HepG2 (cell line): ENCODE measurements around the gene C2CD3. TPM values are rescaled to one million over a fixed set of nuclear protein-coding genes. Genes with fewer than 3 reads are reported as not detected.

Source experiments
- ATAC-seq: fragments of 200-7000 bp; cut with Tn5 transposase; 3 replicates; pipeline ENCODE4 v1.9.1; 2020; ENCODE audit warnings: mild to moderate bottlenecking, moderate library complexity
- BruUV-seq: library from RNA; stranded (reverse); fragments of 400-500 nt; replicated peaks from 2 replicates; lab custom pipeline; 2021; lab: Mats Ljungman, UMichigan
- CTCF ChIA-PET: fragments of 300-600 bp; formaldehyde crosslinking; extraction: SDS; loops from one replicate; lab custom pipeline; 2021; ENCODE audit warnings: low total read pairs, inconsistent platforms, low intra/inter-chr PET ratio; lab: Yijun Ruan, JAX
- POLR2A ChIA-PET: fragments of 350-600 bp; sonication (Branson Sonifier 250); formaldehyde crosslinking; loops from one replicate; lab custom pipeline; 2020; ENCODE audit warnings: antibody characterized with exemption, inconsistent platforms; lab: Yijun Ruan, JAX
- DNase-seq: peaks from one replicate; pipeline ENCODE4 v3.0.0-alpha.2; 2015; ENCODE audit warnings: low spot score
- FAIRE-seq: peaks from 3 replicates; lab custom pipeline; 2011; peaks lifted over from hg19 to GRCh38; lab: Jason Lieb, UNC
- H2AFZ ChIP-seq: one replicate; pipeline ENCODE4 v1.6.1; 2011; ENCODE audit warnings: low read length, inconsistent platforms
- H3K27ac ChIP-seq: fragments of 300-600 bp; 3 replicates; pipeline ENCODE4 v1.8.0; 2011; ENCODE audit warnings: mixed run types, mild to moderate bottlenecking, mixed read lengths, low read length, inconsistent platforms; ENCODE audit not compliant: insufficient read depth; ENCODE audit errors: extremely low read length
- H3K27me3 ChIP-seq, 2 experiments: fragments of 200-600 bp in 1 of 2; 2 replicates in 1 of 2; 3 replicates in 1 of 2; pipeline versions ENCODE4 v1.6.0 to v1.8.0; 2011; ENCODE audit warnings: low read length in 2 of 2, mild to moderate bottlenecking in 2 of 2, moderate library complexity in 2 of 2, inconsistent platforms in 1 of 2; ENCODE audit not compliant: insufficient read depth in 2 of 2, control insufficient read depth in 1 of 2
- H3K36me3 ChIP-seq, 2 experiments: fragments of 200-600 bp in 1 of 2; replicated peaks in 1 of 2; 2 replicates in 1 of 2; 3 replicates in 1 of 2; pipeline versions ENCODE4 v1.5.1 to v1.8.0; 2011; ENCODE audit warnings: low read length in 2 of 2, inconsistent platforms in 1 of 2; ENCODE audit not compliant: insufficient read depth in 2 of 2, control insufficient read depth in 1 of 2
- H3K4me1 ChIP-seq: 2 replicates; pipeline ENCODE4 v1.5.1; 2012; ENCODE audit warnings: low read length, inconsistent platforms; ENCODE audit not compliant: insufficient read depth
- H3K4me2 ChIP-seq: 2 replicates; pipeline ENCODE4 v1.6.0; 2011; ENCODE audit warnings: low read depth, low read length, inconsistent platforms
- H3K4me3 ChIP-seq, 3 experiments: fragments of 200-600 bp in 1 of 3; sonication (generic), shearing (Covaris generic) in 1 of 3; replicated peaks in 1 of 3; 2 replicates each; pipeline ENCODE4 v1.5.1; 2011 to 2016; ENCODE audit warnings: low read length in 3 of 3, inconsistent platforms in 2 of 3, low read depth in 2 of 3, mild to moderate bottlenecking in 2 of 3, control low read depth in 1 of 3, mixed read lengths in 1 of 3; ENCODE audit not compliant: insufficient read depth in 1 of 3
- H3K79me2 ChIP-seq: one replicate; pipeline ENCODE4 v1.6.1; 2011; ENCODE audit warnings: low read length, inconsistent platforms; ENCODE audit not compliant: insufficient read depth
- H3K9ac ChIP-seq: 2 replicates; pipeline ENCODE4 v1.6.0; 2011; ENCODE audit warnings: mild to moderate bottlenecking, low read depth, low read length, inconsistent platforms; ENCODE audit not compliant: insufficient read depth
- H3K9me3 ChIP-seq: 2 replicates; pipeline ENCODE4 v1.5.1; 2012; ENCODE audit warnings: mild to moderate bottlenecking, low read length
- H4K20me1 ChIP-seq: 2 replicates; pipeline ENCODE4 v1.6.0; 2011; ENCODE audit warnings: inconsistent platforms, mild to moderate bottlenecking, low read length, moderate library complexity; ENCODE audit not compliant: insufficient read depth
- CEBPB ChIP-seq: IDR thresholded peaks from 2 replicates; pipeline ENCODE4 v1.6.1; 2011; ENCODE audit warnings: low read depth, low read length, improper control_type of control experiment, borderline replicate concordance
- CEBPG ChIP-seq: IDR thresholded peaks from 2 replicates; pipeline ENCODE4 v1.6.1; 2016
- ETV5 ChIP-seq: IDR thresholded peaks from 2 replicates; pipeline ENCODE4 v1.6.1; 2018; ENCODE audit warnings: missing biosample characterization, missing genetic modification reagents, inconsistent platforms, borderline replicate concordance
- FOSL2 ChIP-seq: sonication (generic); formaldehyde crosslinking; IDR thresholded peaks from 2 replicates; pipeline ENCODE4 v1.4.0; 2020; ENCODE audit warnings: missing genetic modification reagents
- HDAC1 ChIP-seq: sonication (generic); formaldehyde crosslinking; IDR thresholded peaks from 2 replicates; pipeline ENCODE4 v1.5.1; 2020; ENCODE audit warnings: mild to moderate bottlenecking, missing genetic modification reagents
- HMG20A ChIP-seq: IDR thresholded peaks from 2 replicates; pipeline ENCODE4 v1.6.1; 2016; ENCODE audit warnings: borderline replicate concordance
- JUND ChIP-seq: sonication (generic); formaldehyde crosslinking; IDR thresholded peaks from 2 replicates; pipeline ENCODE4 v1.8.0; 2022; ENCODE audit warnings: mild to moderate bottlenecking, missing genetic modification reagents
- KLF11 ChIP-seq: IDR thresholded peaks from 2 replicates; pipeline ENCODE4 v1.6.1; 2016; ENCODE audit warnings: missing compliant biosample characterization
- NAIF1 ChIP-seq: sonication (generic); formaldehyde crosslinking; IDR thresholded peaks from 2 replicates; pipeline ENCODE4 v1.5.0; 2020; ENCODE audit warnings: mild to moderate bottlenecking, missing genetic modification reagents, borderline replicate concordance
- POLR2AphosphoS2 ChIP-seq: IDR thresholded peaks from 2 replicates; pipeline ENCODE4 v1.6.1; 2011; ENCODE audit warnings: low read depth, low read length, improper control_type of control experiment
- SIX4 ChIP-seq: sonication (generic); formaldehyde crosslinking; IDR thresholded peaks from 2 replicates; pipeline ENCODE4 v1.4.0; 2020; ENCODE audit warnings: missing genetic modification reagents
- ZBTB20 ChIP-seq: sonication (generic); formaldehyde crosslinking; IDR thresholded peaks from 2 replicates; pipeline ENCODE4 v1.8.1; 2023; ENCODE audit warnings: missing genetic modification reagents, low read depth, mild to moderate bottlenecking, borderline replicate concordance
- ZFAT ChIP-seq: sonication (generic); formaldehyde crosslinking; conservative IDR thresholded peaks from 2 replicates; pipeline ENCODE4 v1.8.1; 2023; ENCODE audit warnings: missing genetic modification reagents, inconsistent platforms
- ZNF570 ChIP-seq: sonication (generic); formaldehyde crosslinking; IDR thresholded peaks from 2 replicates; pipeline ENCODE4 v1.4.0; 2020; ENCODE audit warnings: mild to moderate bottlenecking, missing genetic modification reagents, borderline replicate concordance
- ZNF607 ChIP-seq: sonication (generic); formaldehyde crosslinking; IDR thresholded peaks from 2 replicates; pipeline ENCODE4 v1.5.1; 2020; ENCODE audit warnings: missing genetic modification reagents, mild to moderate bottlenecking, borderline replicate concordance
- in situ Hi-C: cut with HindIII; loops from 2 replicates; pipeline ENCODE4 v1.10.0; 2017; ENCODE audit warnings: low pct_unique_long_range_greater_than_20kb; ENCODE audit not compliant: extremely low pct_ligation_motif_present
- intact Hi-C: fragments of 100-400 bp; cut with micrococcal nuclease; formaldehyde crosslinking; loops from one replicate; pipeline ENCODE4 v1.10.0; 2022; ENCODE audit not compliant: unreplicated experiment
- polyA plus RNA-seq, 8 experiments: library from polyadenylated mRNA; depleted of rRNA in 3 of 8; stranded (reverse) in 7 of 8; unstranded in 1 of 8; fragments of >200 nt; fragmentation: Illumina TruSeq in 4 of 8; extraction: Trizol in 4 of 8; gene quantifications; 2 replicates each; pipeline versions ENCODE4 v1.2.1 to v1.2.3, GENCODE V29; 2011 to 2016; ENCODE audit warnings: low read depth in 4 of 8, missing spikeins in 1 of 8, mixed read lengths in 1 of 8; ENCODE audit not compliant: insufficient read depth in 1 of 8
- total RNA-seq, 5 experiments: library from RNA; depleted of rRNA; stranded (reverse); fragments of >200 nt; fragmentation: Illumina TruSeq; extraction: Trizol; gene quantifications; 2 replicates each; pipeline ENCODE4 v1.2.3, GENCODE V29; 2016; ENCODE audit warnings: low read depth in 1 of 5
- TF ChIP-seq, protein P1 (sequence below): sonication (generic); formaldehyde crosslinking; IDR thresholded peaks from 2 replicates; pipeline ENCODE4 v1.5.0; 2020; ENCODE audit warnings: mild to moderate bottlenecking, missing genetic modification reagents
- TF ChIP-seq, protein P2 (sequence below): IDR thresholded peaks from 2 replicates; pipeline ENCODE4 v1.6.1; 2016; ENCODE audit warnings: low read depth
- TF ChIP-seq, protein P3 (sequence below): IDR thresholded peaks from 2 replicates; pipeline ENCODE4 v1.6.1; 2016; ENCODE audit warnings: missing biosample characterization, missing genetic modification reagents, low read depth
- TF ChIP-seq, protein P4 (sequence below): sonication (generic); formaldehyde crosslinking; IDR thresholded peaks from 2 replicates; pipeline ENCODE4 v1.4.0; 2020; ENCODE audit warnings: mild to moderate bottlenecking, missing genetic modification reagents
- TF ChIP-seq, protein P5 (sequence below): sonication (generic); formaldehyde crosslinking; IDR thresholded peaks from 2 replicates; pipeline ENCODE4 v1.4.0; 2020; ENCODE audit warnings: missing genetic modification reagents

Gene C2CD3
- total and polyA plus RNA-seq, 2 of the 13 experiments (the other 11 are each of a cell fraction or from before 2014, with no cell fraction given): 5.5 to 6.4 TPM

DNA sequence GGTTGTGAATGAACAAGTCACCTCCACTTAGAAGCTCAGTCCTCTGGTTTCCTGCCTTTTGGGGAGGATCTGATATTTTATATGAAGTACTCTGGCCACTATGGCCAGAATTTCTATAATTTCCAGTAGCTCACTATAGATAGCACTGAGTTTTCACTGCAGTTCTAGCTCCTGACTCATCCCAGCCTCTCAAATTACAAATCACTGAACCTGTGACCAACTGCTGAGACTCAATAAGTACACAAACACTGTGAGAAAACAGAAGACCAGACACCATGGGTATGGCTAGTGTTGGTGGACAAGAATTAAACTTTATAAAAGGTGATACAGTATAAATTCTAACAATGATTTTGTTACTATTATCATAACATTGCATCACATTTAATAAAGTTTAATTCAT is 114.9 kb downstream of the C2CD3 start:
- in situ Hi-C loops: no loop called here
- Histone ChIP-seq H3K4me1 (peaks cover 12% of the 10 kb centered on the region; the same call in 1 of the 2 replicates), H2AFZ (no peak overlapping the region), H3K36me3 (no peaks in the 10 kb centered on the region; a peak in 1 of 5 replicates), H4K20me1 (no peaks in the 10 kb centered on the region), H3K9me3 (no peaks in the 10 kb centered on the region), H3K27ac (no peak overlapping the region), H3K4me2 (no peak overlapping the region), H3K9ac (no peak overlapping the region), H3K4me3 (no peak overlapping the region), H3K27me3 (no peaks in the 10 kb centered on the region), H3K79me2 (no peaks in the 10 kb centered on the region)
- DNase-seq (peak; percentile 40), FAIRE-seq (no peak), ATAC-seq (peak; percentile 62; the same call in 2 of the 3 replicates)
- ChIA-PET POLR2A (no interaction called here), CTCF (no interaction called here)
- intact Hi-C loops: no loop called here
- BruUV-seq: no TSS peak
- TF ChIP-seq JUND: no peak
- TF ChIP-seq ZBTB20: no peak
- 0 out of 2 replicates have a peak, but pooled peaks have one; percentile 26 for TF ChIP-seq FOSL2 (CRISPR knock-in tag)
- no peak for TF ChIP-seq CEBPG
- no peak for TF ChIP-seq ETV5 (CRISPR knock-in tag)
- no peak for TF ChIP-seq HDAC1
- no peak for TF ChIP-seq POLR2AphosphoS2
- TF ChIP-seq SIX4 (CRISPR knock-in tag): 0 out of 2 replicates have a peak, but pooled peaks have one; percentile 49
- TF ChIP-seq, protein P1, sequence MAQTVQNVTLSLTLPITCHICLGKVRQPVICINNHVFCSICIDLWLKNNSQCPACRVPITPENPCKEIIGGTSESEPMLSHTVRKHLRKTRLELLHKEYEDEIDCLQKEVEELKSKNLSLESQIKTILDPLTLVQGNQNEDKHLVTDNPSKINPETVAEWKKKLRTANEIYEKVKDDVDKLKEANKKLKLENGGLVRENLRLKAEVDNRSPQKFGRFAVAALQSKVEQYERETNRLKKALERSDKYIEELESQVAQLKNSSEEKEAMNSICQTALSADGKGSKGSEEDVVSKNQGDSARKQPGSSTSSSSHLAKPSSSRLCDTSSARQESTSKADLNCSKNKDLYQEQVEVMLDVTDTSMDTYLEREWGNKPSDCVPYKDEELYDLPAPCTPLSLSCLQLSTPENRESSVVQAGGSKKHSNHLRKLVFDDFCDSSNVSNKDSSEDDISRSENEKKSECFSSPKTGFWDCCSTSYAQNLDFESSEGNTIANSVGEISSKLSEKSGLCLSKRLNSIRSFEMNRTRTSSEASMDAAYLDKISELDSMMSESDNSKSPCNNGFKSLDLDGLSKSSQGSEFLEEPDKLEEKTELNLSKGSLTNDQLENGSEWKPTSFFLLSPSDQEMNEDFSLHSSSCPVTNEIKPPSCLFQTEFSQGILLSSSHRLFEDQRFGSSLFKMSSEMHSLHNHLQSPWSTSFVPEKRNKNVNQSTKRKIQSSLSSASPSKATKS (CRISPR knock-in tag): no peak
- no peak for TF ChIP-seq ZNF570 (CRISPR knock-in tag)
- TF ChIP-seq ZFAT (CRISPR knock-in tag): no peak
- no peak for TF ChIP-seq CEBPB
- TF ChIP-seq, protein P2, sequence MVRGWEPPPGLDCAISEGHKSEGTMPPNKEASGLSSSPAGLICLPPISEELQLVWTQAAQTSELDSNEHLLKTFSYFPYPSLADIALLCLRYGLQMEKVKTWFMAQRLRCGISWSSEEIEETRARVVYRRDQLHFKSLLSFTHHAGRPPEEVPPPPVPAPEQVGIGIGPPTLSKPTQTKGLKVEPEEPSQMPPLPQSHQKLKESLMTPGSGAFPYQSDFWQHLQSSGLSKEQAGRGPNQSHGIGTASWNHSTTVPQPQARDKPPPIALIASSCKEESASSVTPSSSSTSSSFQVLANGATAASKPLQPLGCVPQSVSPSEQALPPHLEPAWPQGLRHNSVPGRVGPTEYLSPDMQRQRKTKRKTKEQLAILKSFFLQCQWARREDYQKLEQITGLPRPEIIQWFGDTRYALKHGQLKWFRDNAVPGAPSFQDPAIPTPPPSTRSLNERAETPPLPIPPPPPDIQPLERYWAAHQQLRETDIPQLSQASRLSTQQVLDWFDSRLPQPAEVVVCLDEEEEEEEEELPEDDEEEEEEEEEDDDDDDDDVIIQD (CRISPR knock-in tag): 0 out of 2 replicates have a peak, but pooled peaks have one; percentile 17
- TF ChIP-seq NAIF1 (CRISPR knock-in tag): no peak
- TF ChIP-seq, protein P3, sequence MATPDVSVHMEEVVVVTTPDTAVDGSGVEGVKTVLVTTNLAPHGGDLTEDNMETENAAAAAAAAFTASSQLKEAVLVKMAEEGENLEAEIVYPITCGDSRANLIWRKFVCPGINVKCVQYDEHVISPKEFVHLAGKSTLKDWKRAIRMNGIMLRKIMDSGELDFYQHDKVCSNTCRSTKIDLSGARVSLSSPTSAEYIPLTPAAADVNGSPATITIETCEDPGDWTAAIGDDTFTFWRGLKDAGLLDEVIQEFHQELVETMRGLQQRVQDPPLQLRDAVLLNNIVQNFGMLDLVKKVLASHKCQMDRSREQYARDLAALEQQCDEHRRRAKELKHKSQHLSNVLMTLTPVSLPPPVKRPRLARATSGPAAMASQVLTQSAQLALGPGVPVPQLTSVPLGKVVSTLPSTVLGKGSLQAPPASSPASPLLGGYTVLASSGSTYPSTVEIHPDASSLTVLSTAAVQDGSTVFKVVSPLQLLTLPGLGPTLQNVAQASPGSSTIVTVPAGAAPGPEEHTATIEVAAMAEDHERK (CRISPR knock-in tag): no peak
- TF ChIP-seq, protein P4, sequence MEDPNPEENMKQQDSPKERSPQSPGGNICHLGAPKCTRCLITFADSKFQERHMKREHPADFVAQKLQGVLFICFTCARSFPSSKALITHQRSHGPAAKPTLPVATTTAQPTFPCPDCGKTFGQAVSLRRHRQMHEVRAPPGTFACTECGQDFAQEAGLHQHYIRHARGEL (CRISPR knock-in tag): no peak
- TF ChIP-seq, protein P5, sequence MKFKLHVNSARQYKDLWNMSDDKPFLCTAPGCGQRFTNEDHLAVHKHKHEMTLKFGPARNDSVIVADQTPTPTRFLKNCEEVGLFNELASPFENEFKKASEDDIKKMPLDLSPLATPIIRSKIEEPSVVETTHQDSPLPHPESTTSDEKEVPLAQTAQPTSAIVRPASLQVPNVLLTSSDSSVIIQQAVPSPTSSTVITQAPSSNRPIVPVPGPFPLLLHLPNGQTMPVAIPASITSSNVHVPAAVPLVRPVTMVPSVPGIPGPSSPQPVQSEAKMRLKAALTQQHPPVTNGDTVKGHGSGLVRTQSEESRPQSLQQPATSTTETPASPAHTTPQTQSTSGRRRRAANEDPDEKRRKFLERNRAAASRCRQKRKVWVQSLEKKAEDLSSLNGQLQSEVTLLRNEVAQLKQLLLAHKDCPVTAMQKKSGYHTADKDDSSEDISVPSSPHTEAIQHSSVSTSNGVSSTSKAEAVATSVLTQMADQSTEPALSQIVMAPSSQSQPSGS (CRISPR knock-in tag): no peak
- no peak for TF ChIP-seq ZNF607
- no peak for TF ChIP-seq HMG20A (CRISPR knock-in tag)
- TF ChIP-seq KLF11 (CRISPR knock-in tag): no peak
